K562 (cell line): Measurements from ENCODE around the gene WASF3. TPM values are rescaled to one million over a fixed set of nuclear protein-coding genes. Genes with fewer than 3 reads are reported as not detected.

Experiments
- CREM ChIP-seq: IDR thresholded peaks from 2 replicates; pipeline ENCODE4 v1.6.1; 2014; ENCODE audit warnings: antibody characterized with exemption, low read depth
- CTBP1 ChIP-seq: fragments of 450-650 bp; IDR thresholded peaks from 2 replicates; pipeline ENCODE4 v1.6.1; 2016; ENCODE audit warnings: borderline replicate concordance
- ELK1 ChIP-seq: sonication (generic); formaldehyde crosslinking; IDR thresholded peaks from 2 replicates; pipeline ENCODE4 v1.8.1; 2022; ENCODE audit warnings: missing genetic modification reagents
- GMEB1 ChIP-seq: fragments of 250-450 bp; sonication (Bioruptor Pico); IDR thresholded peaks from 2 replicates; pipeline ENCODE4 v1.4.0; 2020; ENCODE audit warnings: mild to moderate bottlenecking
- HOXB6 ChIP-seq: fragments of 250-450 bp; sonication (Bioruptor Pico); IDR thresholded peaks from 2 replicates; pipeline ENCODE4 v1.5.1; 2022; ENCODE audit warnings: mild to moderate bottlenecking, borderline replicate concordance
- KAT8 ChIP-seq: fragments of 450-650 bp; IDR thresholded peaks from 2 replicates; pipeline ENCODE4 v1.6.1; 2016; ENCODE audit warnings: low read depth, mild to moderate bottlenecking
- MAZ ChIP-seq, 2 experiments: fragments of 450-650 bp in 1 of 2; sonication (generic) in 1 of 2; formaldehyde crosslinking; IDR thresholded peaks in 1 of 2; conservative IDR thresholded peaks in 1 of 2; 2 replicates each; pipeline versions ENCODE4 v1.4.0 to v1.5.0; 2020; ENCODE audit warnings: mild to moderate bottlenecking in 1 of 2, missing genetic modification reagents in 1 of 2
- MBD2 ChIP-seq: sonication (generic); IDR thresholded peaks from 2 replicates; pipeline ENCODE4 v1.6.1; 2016; ENCODE audit warnings: low read depth, borderline replicate concordance
- MEIS2 ChIP-seq: fragments of 450-650 bp; IDR thresholded peaks from 2 replicates; pipeline ENCODE4 v1.6.1; 2014; ENCODE audit warnings: mild to moderate bottlenecking; ENCODE audit not compliant: partially characterized antibody
- NBN ChIP-seq: fragments of 450-650 bp; IDR thresholded peaks from 2 replicates; pipeline ENCODE4 v1.6.1; 2016; ENCODE audit warnings: low read depth, mild to moderate bottlenecking
- NR2F6 ChIP-seq: fragments of 450-650 bp; formaldehyde crosslinking; IDR thresholded peaks from 2 replicates; pipeline ENCODE4 v1.4.0; 2020; ENCODE audit warnings: mild to moderate bottlenecking
- PATZ1 ChIP-seq: fragments of 250-450 bp; sonication (Bioruptor Pico); IDR thresholded peaks from 2 replicates; pipeline ENCODE4 v1.5.0; 2020; ENCODE audit warnings: mild to moderate bottlenecking, borderline replicate concordance
- PKNOX1 ChIP-seq: fragments of 450-650 bp; IDR thresholded peaks from 2 replicates; pipeline ENCODE4 v1.6.1; 2016
- PML ChIP-seq: IDR thresholded peaks from 2 replicates; pipeline ENCODE4 v1.6.1; 2012; ENCODE audit warnings: low read length, inconsistent platforms
- RBM22 ChIP-seq: fragments of 200-400 bp; formaldehyde crosslinking; IDR thresholded peaks from 2 replicates; pipeline ENCODE4 v1.6.1; 2018; ENCODE audit warnings: low read length, low read depth; ENCODE audit not compliant: poor library complexity, severe bottlenecking
- XRCC5 ChIP-seq: fragments of 200-400 bp; formaldehyde crosslinking; IDR thresholded peaks from 2 replicates; pipeline ENCODE4 v1.6.1; 2017; ENCODE audit warnings: low read depth, mild to moderate bottlenecking, low read length
- ZBTB5 ChIP-seq: fragments of 450-650 bp; IDR thresholded peaks from 2 replicates; pipeline ENCODE4 v1.6.1; 2017; ENCODE audit warnings: antibody characterized with exemption
- ZNF184 ChIP-seq: sonication (generic); formaldehyde crosslinking; IDR thresholded peaks from 2 replicates; pipeline ENCODE4 v1.5.0; 2020; ENCODE audit warnings: missing genetic modification reagents
- ZNF217 ChIP-seq: sonication (generic); formaldehyde crosslinking; IDR thresholded peaks from 2 replicates; pipeline ENCODE4 v1.8.0; 2022; ENCODE audit warnings: mild to moderate bottlenecking, missing genetic modification reagents
- ZNF57 ChIP-seq: fragments of 450-650 bp; formaldehyde crosslinking; IDR thresholded peaks from 2 replicates; pipeline ENCODE4 v1.4.0; 2020; ENCODE audit warnings: mild to moderate bottlenecking, moderate library complexity
- ZNF717 ChIP-seq: fragments of 250-450 bp; sonication (Bioruptor Pico); IDR thresholded peaks from 2 replicates; pipeline ENCODE4 v1.5.0; 2021
- ZNF785 ChIP-seq: fragments of 250-450 bp; sonication (Bioruptor Pico); IDR thresholded peaks from 2 replicates; pipeline ENCODE4 v1.4.0; 2020; ENCODE audit warnings: mild to moderate bottlenecking
- polyA plus RNA-seq, 8 experiments: library from polyadenylated mRNA; depleted of rRNA in 4 of 8; stranded (reverse) in 5 of 8; unstranded in 3 of 8; fragments of >200 nt; fragmentation: Nextera tagmentation in 2 of 8; fragmentation: Illumina TruSeq in 1 of 8; extraction: Ambion mirVana in 2 of 8; extraction: Trizol in 1 of 8; gene quantifications; 2 replicates each; pipeline versions ENCODE4 v1.2.1 to v1.2.3, GENCODE V29; 2011 to 2014; ENCODE audit warnings: inconsistent platforms in 1 of 8, missing spikeins in 1 of 8
- total RNA-seq, 7 experiments: library from RNA; depleted of rRNA in 6 of 7; stranded (reverse); fragments of >200 nt in 6 of 7; fragmentation: Illumina TruSeq in 2 of 7; extraction: Trizol in 2 of 7; gene quantifications; 2 replicates each; pipeline versions ENCODE4 v1.2.1 to v1.2.3, GENCODE V29; 2011 to 2021; ENCODE audit warnings: low replicate concordance in 1 of 7

The WASF3 gene
- total and polyA plus RNA-seq, 9 of the 15 experiments (the other 6 are each of a cell fraction or from before 2014, with no cell fraction given) = 0.04 to 0.43 (median 0.11) TPM

- no peak for TF ChIP-seq KAT8
- peak; percentile 23; the same call in 1 of the 2 replicates for TF ChIP-seq MBD2
- TF ChIP-seq ELK1 (CRISPR knock-in tag) = no peak
- no peak for TF ChIP-seq PML
- TF ChIP-seq GMEB1 = peak; percentile 51; the same call in 1 of the 2 replicates
- TF ChIP-seq ZNF785 (CRISPR knock-in tag) = no peak
- peak; percentile 98 for TF ChIP-seq PKNOX1
- TF ChIP-seq XRCC5 = no peak
- TF ChIP-seq ZNF717 = no peak
- TF ChIP-seq ZBTB5 = no peak
- TF ChIP-seq CTBP1 = peak; percentile 63; the same call in 1 of the 2 replicates
- peak; percentile 35 to 36; a peak in 1 of 4 replicates for TF ChIP-seq MAZ (CRISPR knock-in tag; conservative IDR thresholded peaks at IDR 0.05 in 1 of 2, IDR thresholded peaks at IDR 0.05 in 1 of 2)
- no peak for TF ChIP-seq PATZ1 (CRISPR knock-in tag)
- 0 out of 2 replicates have a peak, but pooled peaks have one; percentile 20 for TF ChIP-seq CREM
- TF ChIP-seq ZNF217 (CRISPR knock-in tag) = no peak
- no peak for TF ChIP-seq ZNF184 (CRISPR knock-in tag)
- TF ChIP-seq NR2F6 = no peak
- TF ChIP-seq RBM22 = no peak
- no peak for TF ChIP-seq NBN
- TF ChIP-seq ZNF57 (CRISPR knock-in tag) = no peak
- no peak for TF ChIP-seq HOXB6 (CRISPR knock-in tag)
- no peak for TF ChIP-seq MEIS2
These were observed at the start of gene WASF3 (continued) for GRCh38 chr13:26557393-26558073.
